IPS DF 6.9 (cell line): Measurements from ENCODE around the gene DIRAS1.

Experiments
- DNase-seq: peaks from one replicate; pipeline ENCODE4 v3.0.0-alpha.2; 2013; ENCODE audit warnings: low read depth, low spot score
- H3K27ac ChIP-seq: one replicate; pipeline ENCODE4 v1.5.1; 2013; ENCODE audit warnings: low read length, control low read depth
- H3K27me3 ChIP-seq: 2 replicates; pipeline ENCODE4 v1.6.1; 2013; ENCODE audit warnings: mild to moderate bottlenecking, low read length; ENCODE audit not compliant: control insufficient read depth, insufficient read depth
- H3K36me3 ChIP-seq: 2 replicates; pipeline ENCODE4 v1.6.1; 2013; ENCODE audit warnings: low read length; ENCODE audit not compliant: control insufficient read depth, insufficient read depth
- H3K4me1 ChIP-seq: 2 replicates; pipeline ENCODE4 v1.6.1; 2013; ENCODE audit warnings: low read length; ENCODE audit not compliant: control insufficient read depth, insufficient read depth
- H3K4me3 ChIP-seq: 2 replicates; pipeline ENCODE4 v1.5.1; 2013; ENCODE audit warnings: mild to moderate bottlenecking, low read length
- H3K9me3 ChIP-seq: 2 replicates; pipeline ENCODE4 v1.6.1; 2013; ENCODE audit warnings: low read length, inconsistent platforms; ENCODE audit not compliant: control insufficient read depth, insufficient read depth
- WGBS: extraction: QIAGEN DNeasy Blood & Tissue Kit; methylation state at CpG from one replicate; pipeline ENCODE4 v1.1.7; 2013; ENCODE audit warnings: mixed read lengths, missing lambda C conversion rate; ENCODE audit not compliant: insufficient read length, insufficient coverage; 5-methylcytosine and 5-hydroxymethylcytosine counted together

The DIRAS1 gene

DNA sequence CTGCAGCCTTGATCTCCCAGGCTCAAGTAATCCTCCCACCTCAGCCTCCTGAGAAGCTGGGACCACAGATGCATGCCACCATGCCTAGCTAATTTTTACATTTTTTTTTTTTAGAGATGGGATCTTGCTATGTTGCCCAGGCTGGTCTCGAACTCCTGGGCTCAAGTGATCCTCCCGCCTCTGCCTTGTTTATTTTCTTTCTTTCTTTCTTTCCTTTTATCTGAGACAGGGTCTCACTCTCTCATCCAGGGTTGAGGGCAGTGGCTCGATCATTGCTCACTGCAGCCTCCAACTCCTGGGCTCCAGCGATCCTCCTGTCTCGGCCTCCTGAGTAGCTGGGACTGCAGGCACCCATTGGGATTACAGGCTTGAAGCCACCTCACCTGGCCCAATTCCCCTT, 14.9 kb downstream of the DIRAS1 start:
- Histone ChIP-seq H3K4me3 (no peak overlapping the region), H3K4me1 (no peaks in the 10 kb centered on the region), H3K27ac (no peak overlapping the region), H3K27me3 (peaks cover 5% of the 10 kb centered on the region; the same call in 1 of the 2 replicates), H3K36me3 (no peaks in the 10 kb centered on the region), H3K9me3 (no peaks in the 10 kb centered on the region)
- no CpG with 5 or more reads among the region's 5 CpGs for WGBS
- no peak for DNase-seq

DNA sequence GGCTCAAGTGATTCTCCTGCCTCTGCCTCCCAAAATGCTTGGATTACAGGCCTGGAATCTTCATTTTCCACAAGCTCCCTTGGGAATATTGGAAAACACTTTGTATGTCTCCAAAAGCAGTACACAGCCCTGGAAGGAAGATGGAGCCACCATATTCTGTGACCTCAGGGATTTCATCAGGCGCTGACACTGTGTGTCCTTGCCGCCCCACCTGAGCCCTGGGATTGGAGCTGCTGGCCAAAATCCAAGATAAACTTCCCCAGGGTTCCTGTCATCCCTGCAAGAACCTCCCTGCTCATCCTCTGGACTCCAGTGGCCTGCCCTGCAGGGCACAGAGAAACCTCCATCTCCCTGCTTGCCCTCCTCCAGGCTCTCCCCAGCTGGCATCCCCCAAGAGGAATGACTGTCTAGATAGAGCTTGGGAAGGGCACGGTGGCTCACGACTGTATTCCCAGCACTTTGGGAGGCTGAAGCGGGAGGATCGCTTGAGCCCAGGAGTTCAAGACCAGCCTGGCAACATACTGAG, 17.4 kb downstream of the DIRAS1 start:
- no peak for DNase-seq
- no CpG with 5 or more reads among the region's 6 CpGs for WGBS
- H3K27me3 ChIP-seq, result peaks cover 8% of the 10 kb centered on the region; the same call in 1 of the 2 replicates

DNA sequence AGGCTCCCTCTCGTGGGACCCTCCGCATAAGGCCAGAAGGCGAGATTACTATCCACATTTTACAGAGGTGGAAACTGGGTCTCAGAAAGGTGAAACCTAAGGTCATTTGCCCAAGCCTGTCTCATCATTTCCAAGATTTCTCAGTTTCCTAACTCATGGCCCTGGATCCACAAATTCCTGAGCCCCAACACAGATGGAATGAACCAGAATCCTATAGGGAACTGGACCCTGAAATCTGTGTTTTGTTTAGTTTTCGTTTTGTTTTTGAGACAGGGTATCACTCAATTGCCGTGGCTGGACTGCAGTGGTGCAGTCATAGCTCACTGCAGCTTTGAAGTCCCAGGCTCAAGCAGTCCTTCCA, 18.1 kb downstream of the DIRAS1 start:
- H3K4me3 ChIP-seq, result no peak overlapping the region
- no peak overlapping the region for H3K27ac ChIP-seq
- DNase-seq, result no peak
- peaks cover 3% of the 10 kb centered on the region; the same call in 1 of the 2 replicates for H3K4me1 ChIP-seq
- H3K9me3 ChIP-seq, result no peaks in the 10 kb centered on the region
- H3K27me3 ChIP-seq, result peaks cover 8% of the 10 kb centered on the region; the same call in 1 of the 2 replicates
- WGBS, result no CpG with 5 or more reads among the region's 5 CpGs
- H3K36me3 ChIP-seq, result no peaks in the 10 kb centered on the region

More for the DNA sequence above, 17.4 kb downstream of the DIRAS1 start:
- H3K9me3 ChIP-seq, result no peaks in the 10 kb centered on the region
- H3K4me1 ChIP-seq, result peaks cover 3% of the 10 kb centered on the region; the same call in 1 of the 2 replicates
- H3K4me3 ChIP-seq, result no peak overlapping the region
- no peaks in the 10 kb centered on the region for H3K36me3 ChIP-seq
- H3K27ac ChIP-seq, result no peak overlapping the region

DNA sequence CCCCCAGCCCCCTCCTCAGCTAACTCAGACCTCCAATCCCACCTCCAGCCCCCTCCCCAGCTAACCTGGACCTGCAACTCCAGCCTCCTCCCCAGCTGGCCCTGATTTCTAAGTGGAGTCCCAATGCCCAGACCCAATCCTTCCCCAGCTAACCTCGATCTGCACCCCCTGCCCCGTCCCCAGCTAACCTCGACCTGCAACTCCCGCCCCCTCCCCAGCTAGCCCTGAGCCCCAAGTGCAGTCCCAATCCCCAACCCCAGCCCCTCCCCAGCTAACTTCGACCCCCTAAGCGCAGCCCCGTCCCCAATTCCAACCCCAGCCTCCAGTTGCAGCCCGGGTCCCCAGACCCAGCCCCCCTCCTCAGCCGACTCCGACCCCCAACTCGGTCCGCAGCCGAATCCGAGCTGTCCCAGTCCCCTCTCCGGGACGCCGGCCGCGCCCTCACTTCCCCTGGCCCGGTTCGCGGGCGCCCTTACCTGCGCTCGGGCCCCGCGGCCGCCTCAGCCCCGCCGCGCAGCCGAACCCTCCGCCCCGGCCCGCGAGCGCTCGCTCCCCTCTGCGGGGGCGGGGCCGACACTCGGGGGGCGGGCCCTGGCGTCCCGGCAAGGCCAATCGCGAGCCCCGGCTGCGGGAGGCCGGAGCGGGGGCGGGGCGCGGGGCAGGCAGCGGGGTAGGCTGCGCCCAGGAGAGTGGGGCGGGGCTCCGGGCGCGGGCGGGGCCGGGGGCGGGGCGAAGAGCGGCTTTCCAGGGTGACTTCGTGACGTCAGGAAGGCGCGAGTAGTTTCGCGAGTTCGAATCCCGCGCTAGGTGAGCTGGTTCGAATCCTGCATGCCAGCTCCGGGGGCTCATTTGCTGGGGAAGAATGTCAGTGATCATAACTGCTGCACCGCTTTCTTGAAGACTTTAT, 18.7 kb downstream of the DIRAS1 start, which contains the start of gene GNG7:
TSS of gene GNG7 (minus strand) at position 525 of the 907 bp plus-strand sequence. CDS start 182,006 bp downstream, outside the sequence.
- WGBS, result no CpG with 5 or more reads among the region's 77 CpGs

DNA sequence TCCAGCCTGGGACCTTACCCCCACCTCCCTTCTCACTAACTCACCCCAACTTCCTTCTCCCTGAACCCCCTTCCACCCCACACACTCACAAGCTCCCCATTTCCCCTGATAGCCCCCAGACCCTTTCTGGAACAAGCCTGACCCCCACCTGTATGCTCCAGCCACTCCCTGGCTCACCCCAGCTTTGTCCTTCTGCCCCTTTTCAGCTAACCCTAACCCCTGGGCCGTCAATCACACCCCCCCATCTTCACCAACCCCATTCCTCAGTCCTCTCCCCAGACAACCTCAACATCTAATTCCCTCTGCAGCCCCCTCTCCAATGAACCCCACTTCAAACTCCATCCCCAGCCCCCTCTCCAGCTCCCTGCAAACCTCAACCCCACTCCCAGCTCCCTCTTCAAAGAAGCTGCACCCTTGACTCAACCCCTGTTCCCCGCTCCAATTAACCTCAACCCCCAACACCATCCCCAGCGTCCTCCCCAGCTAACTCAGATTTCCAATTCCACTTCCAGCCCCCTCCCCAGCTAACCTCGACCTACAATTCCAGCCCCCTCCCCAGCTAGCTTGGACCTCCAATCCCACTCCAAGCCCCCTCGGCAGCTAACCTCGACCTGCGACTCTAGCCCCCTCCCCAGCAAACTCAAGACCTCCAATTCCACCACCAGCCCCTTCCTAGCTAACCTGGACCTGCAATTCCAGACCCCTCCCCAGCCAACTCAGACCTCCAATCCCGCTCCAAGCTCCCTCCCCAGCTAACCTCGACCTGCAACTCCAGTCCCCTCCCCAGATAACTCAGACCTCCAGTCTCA, 19.6 kb downstream of the DIRAS1 start:
- Histone ChIP-seq H3K27me3 (peaks cover 8% of the 10 kb centered on the region; the same call in 1 of the 2 replicates), H3K27ac (no peak overlapping the region), H3K9me3 (no peaks in the 10 kb centered on the region), H3K4me3 (peak overlapping the region; percentile 86), H3K4me1 (peaks cover 3% of the 10 kb centered on the region; the same call in 1 of the 2 replicates), H3K36me3 (no peaks in the 10 kb centered on the region)
- DNase-seq, result no peak
- WGBS, result no CpG with 5 or more reads among the region's 9 CpGs

More for the DNA sequence above, 18.7 kb downstream of the DIRAS1 start, which contains the start of gene GNG7:
- H3K27ac ChIP-seq, result no peak within 1 kb of the TSS
- no peaks in the 10 kb centered on the region for H3K9me3 ChIP-seq
- peaks cover 8% of the 10 kb centered on the region; the same call in 1 of the 2 replicates for H3K27me3 ChIP-seq
- DNase-seq, result peak; percentile 60
- no peaks in the 10 kb centered on the region for H3K36me3 ChIP-seq
- H3K4me3 ChIP-seq, result peak within 1 kb of the TSS; percentile 86
- H3K4me1 ChIP-seq, result peaks cover 3% of the 10 kb centered on the region; the same call in 1 of the 2 replicates

DNA sequence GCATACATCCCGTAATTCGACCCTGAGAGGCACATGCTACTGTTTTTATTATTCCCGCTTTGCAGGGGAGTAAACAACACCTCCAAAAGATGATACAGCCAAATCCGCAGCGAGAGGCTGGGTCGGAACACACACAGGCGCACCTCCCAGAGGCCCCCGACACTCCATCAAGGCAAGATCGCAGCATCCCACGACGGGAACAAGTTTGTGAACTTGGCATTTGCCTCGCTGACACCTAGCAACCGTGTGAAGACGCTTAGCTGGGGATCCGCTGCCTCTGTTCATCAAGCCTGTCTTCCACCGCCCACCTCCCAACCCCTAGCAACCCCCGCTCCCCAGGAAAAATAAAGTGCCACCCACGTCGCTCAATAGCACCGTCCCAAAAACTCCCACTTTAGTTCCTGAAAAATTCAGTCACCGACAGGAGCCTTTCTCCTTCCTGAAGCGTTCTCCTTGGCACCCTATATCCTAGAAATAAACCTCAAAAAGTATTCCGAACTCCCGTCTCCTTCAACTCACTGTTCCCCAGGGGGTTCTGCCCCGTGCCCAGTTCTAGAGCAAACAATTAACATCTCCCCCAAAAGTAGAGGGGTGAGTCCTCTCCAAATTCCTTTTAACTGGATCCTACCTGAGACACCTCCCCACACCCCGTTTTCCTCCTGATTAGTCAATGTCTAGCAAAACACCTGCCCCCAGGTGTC, 20.4 kb downstream of the DIRAS1 start:
- peaks cover 3% of the 10 kb centered on the region; the same call in 1 of the 2 replicates for H3K4me1 ChIP-seq
- no peaks in the 10 kb centered on the region for H3K36me3 ChIP-seq
- WGBS, result no CpG with 5 or more reads among the region's 26 CpGs
- peaks cover 8% of the 10 kb centered on the region; the same call in 1 of the 2 replicates for H3K27me3 ChIP-seq
- no peak overlapping the region for H3K27ac ChIP-seq
- H3K9me3 ChIP-seq, result no peaks in the 10 kb centered on the region
- no peak for DNase-seq
- no peak overlapping the region for H3K4me3 ChIP-seq

DNA sequence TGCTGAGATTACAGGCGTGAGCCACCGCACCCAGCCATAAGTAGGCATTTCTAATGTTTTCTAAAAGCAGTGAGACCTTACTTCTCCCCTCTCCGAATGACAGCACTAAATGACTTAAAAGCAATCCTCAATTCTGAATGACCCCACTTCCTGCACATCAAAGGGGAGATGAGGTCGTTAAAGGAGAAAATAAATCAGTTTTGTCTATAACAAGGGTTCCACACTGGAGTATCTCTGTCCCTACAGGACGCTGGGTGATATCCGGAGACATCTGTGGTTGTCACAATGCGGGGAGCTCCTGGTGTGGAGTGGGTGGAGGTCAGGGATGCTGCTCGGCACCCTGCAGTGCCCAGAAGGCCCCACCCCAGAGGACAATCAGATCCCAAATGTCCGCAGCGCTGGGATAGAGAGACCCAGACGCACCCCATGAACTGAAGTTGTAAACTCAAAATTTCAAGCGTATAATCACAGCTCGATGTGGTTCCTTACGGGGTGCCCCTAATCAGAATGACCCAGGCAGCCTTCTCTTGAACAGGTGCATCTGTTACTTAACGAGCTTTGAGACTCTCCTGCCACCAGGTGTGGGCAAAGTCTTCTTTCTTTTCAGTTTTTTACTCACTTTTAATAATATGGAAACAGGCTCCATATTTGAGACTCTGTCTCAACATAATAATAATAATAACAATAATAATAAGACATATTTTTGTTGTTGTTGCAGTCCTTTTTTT, 21.6 kb downstream of the DIRAS1 start:
- no CpG with 5 or more reads among the region's 15 CpGs for WGBS
- Histone ChIP-seq H3K27me3 (peaks cover 8% of the 10 kb centered on the region; the same call in 1 of the 2 replicates), H3K4me1 (peaks cover 3% of the 10 kb centered on the region; the same call in 1 of the 2 replicates), H3K36me3 (no peaks in the 10 kb centered on the region), H3K27ac (no peak overlapping the region), H3K9me3 (no peaks in the 10 kb centered on the region), H3K4me3 (no peak overlapping the region)
- DNase-seq, result no peak

DNA sequence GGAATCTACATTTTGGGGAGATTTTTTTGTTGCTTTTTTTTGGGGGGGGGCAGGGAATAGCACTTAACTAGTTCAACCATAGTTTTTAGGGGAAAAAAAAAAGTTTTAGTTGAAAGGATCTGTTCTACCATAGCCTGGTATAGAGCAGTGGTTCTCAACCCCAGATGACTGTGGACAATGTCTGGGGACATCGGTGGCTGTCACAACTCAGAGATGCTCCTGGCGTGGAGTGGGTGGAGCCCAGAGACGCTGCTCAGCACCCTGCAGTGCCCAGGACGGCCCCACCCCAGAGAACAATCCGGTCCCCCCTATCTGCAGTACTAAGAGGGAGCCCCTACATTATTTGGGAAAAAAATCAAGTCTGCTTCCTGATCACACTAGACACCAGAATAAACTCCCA, 27.0 kb downstream of the DIRAS1 start:
- Histone ChIP-seq H3K4me1 (no peaks in the 10 kb centered on the region), H3K4me3 (no peak overlapping the region)
- no CpG with 5 or more reads among the region's 5 CpGs for WGBS

DNA sequence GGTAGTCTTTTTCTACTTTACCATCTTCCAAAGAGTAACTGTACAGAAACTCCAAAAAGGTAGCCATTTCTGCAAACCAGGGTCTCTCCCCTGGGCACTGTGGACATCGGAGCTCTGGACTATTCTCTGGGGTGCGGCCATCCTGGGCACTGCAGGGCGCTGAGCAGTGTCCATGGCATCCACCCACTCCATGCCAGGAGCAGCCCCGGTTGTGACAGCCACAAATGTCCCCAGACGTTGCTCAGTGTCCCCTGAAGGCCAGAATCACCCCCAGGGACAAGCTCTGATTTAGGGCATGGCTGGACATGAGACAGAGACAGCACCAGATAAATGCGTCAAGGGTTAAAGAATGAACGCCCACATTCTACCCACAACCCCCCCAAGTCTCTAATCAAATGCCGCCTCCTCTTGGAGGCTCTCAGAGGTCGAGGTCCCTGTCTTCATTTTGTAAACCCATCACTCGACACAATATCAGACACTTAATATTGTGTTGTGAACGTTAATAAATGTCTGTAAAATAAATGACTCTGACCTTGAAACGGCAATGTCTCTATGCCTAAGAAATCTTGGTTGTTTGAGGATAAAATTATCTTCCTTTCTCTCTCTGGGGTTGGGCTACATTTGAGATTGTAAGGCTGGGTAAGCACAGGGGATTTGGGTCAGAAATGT, 27.5 kb downstream of the DIRAS1 start:
- no peak overlapping the region for H3K4me3 ChIP-seq
- no peaks in the 10 kb centered on the region for H3K36me3 ChIP-seq
- H3K9me3 ChIP-seq, result no peaks in the 10 kb centered on the region
- no peak overlapping the region for H3K27ac ChIP-seq
- no peak for DNase-seq
- no peaks in the 10 kb centered on the region for H3K4me1 ChIP-seq
- no peaks in the 10 kb centered on the region for H3K27me3 ChIP-seq
- WGBS, result no CpG with 5 or more reads among the region's 12 CpGs

More for the DNA sequence above, 27.0 kb downstream of the DIRAS1 start:
- Histone ChIP-seq H3K27ac (no peak overlapping the region), H3K27me3 (no peaks in the 10 kb centered on the region), H3K36me3 (no peaks in the 10 kb centered on the region), H3K9me3 (no peaks in the 10 kb centered on the region)
- no peak for DNase-seq
